Activated naive CD4-positive, alpha-beta T cell treated with anti-CD3 and anti-CD28 coated beads, Interleukin-2, amount 10 ng/mL, durations not matched to agents 7 days and 5 days (primary cell): ENCODE measurements around the gene ARHGEF16.

ENCODE experiments used
- CTCF ChIA-PET: fragments of 350-600 bp; sonication (Branson Sonifier 250); formaldehyde crosslinking; loops from one replicate; lab custom pipeline; 2021; ENCODE audit warnings: antibody characterized with exemption; lab: Charles Lee
- DNase-seq: peaks from one replicate; pipeline ENCODE4 v3.0.0-alpha.2; 2020
- H3K27ac Mint-ChIP-seq: one replicate; pipeline ENCODE4 v1.8.0; 2021; ENCODE audit warnings: mild to moderate bottlenecking, moderate library complexity, mixed read lengths
- H3K27me3 Mint-ChIP-seq: one replicate; pipeline ENCODE4 v1.8.0; 2021; ENCODE audit warnings: mild to moderate bottlenecking, mixed read lengths
- H3K36me3 Mint-ChIP-seq: one replicate; pipeline ENCODE4 v1.8.0; 2021; ENCODE audit warnings: mixed read lengths
- H3K4me1 Mint-ChIP-seq: one replicate; pipeline ENCODE4 v1.8.0; 2021; ENCODE audit warnings: mixed read lengths
- H3K4me3 Mint-ChIP-seq: one replicate; pipeline ENCODE4 v1.8.0; 2021; ENCODE audit warnings: mild to moderate bottlenecking, moderate library complexity, mixed read lengths
- H3K9me3 Mint-ChIP-seq: one replicate; pipeline ENCODE4 v1.8.0; 2021; ENCODE audit warnings: mixed read lengths

The ARHGEF16 gene

GRCh38 chr1:3525551-3526482 is 71.4 kb downstream of the ARHGEF16 start:
- no peak for DNase-seq
- CTCF ChIA-PET = no interaction called here
- Mint-ChIP-seq H3K4me3 (no peak overlapping the region), H3K4me1 (peaks cover 20% of the 10 kb centered on the region), H3K9me3 (no peaks in the 10 kb centered on the region), H3K27ac (no peak overlapping the region), H3K36me3 (no peaks in the 10 kb centered on the region), H3K27me3 (no peaks in the 10 kb centered on the region)

- Mint-ChIP-seq H3K4me3 (no peak overlapping the region), H3K27ac (no peak overlapping the region), H3K36me3 (no peaks in the 10 kb centered on the region), H3K27me3 (no peaks in the 10 kb centered on the region), H3K4me1 (peaks cover 23% of the 10 kb centered on the region), H3K9me3 (no peaks in the 10 kb centered on the region)
- DNase-seq = no peak
- CTCF ChIA-PET = no interaction called here
Observed at GRCh38 chr1:3527774-3528173, 73.3 kb downstream of the ARHGEF16 start.

- CTCF ChIA-PET = interaction anchor here (1.9 kb wide), 1 partner anchor 76 kb away, joined by 8 read pairs; no protein-coding TSS in a partner anchor
- Mint-ChIP-seq H3K4me3 (peak overlapping the region; percentile 84), H3K4me1 (peaks cover 23% of the 10 kb centered on the region)
Observed at GRCh38 chr1:3529099-3529729, 74.7 kb downstream of the ARHGEF16 start.

GRCh38 chr1:3530086-3530925 is 75.8 kb downstream of the ARHGEF16 start:
- CTCF ChIA-PET = interaction anchor here (1.2 to 1.9 kb wide), 2 partner anchors 11 to 78 kb away, joined by 3 to 8 read pairs; no protein-coding TSS in a partner anchor
- H3K27ac Mint-ChIP-seq = peak overlapping the region; percentile 90
- no peaks in the 10 kb centered on the region for H3K36me3 Mint-ChIP-seq
- H3K4me3 Mint-ChIP-seq = peak overlapping the region; percentile 84
- H3K4me1 Mint-ChIP-seq = peaks cover 18% of the 10 kb centered on the region
- DNase-seq = peak; percentile 53
- H3K27me3 Mint-ChIP-seq = peaks cover 3% of the 10 kb centered on the region
- H3K9me3 Mint-ChIP-seq = no peaks in the 10 kb centered on the region

More at GRCh38 chr1:3529099-3529729, 74.7 kb downstream of the ARHGEF16 start:
- H3K36me3 Mint-ChIP-seq = no peaks in the 10 kb centered on the region
- no peak overlapping the region for H3K27ac Mint-ChIP-seq
- DNase-seq = no peak
- H3K27me3 Mint-ChIP-seq = no peaks in the 10 kb centered on the region
- no peaks in the 10 kb centered on the region for H3K9me3 Mint-ChIP-seq
